SK-N-MC (cell line): ENCODE data around the gene CRB3.
A peak's percentile ranks its signal among the peaks of the same experiment; 100 is the strongest.

Experiments
- EZH2 ChIP-seq: fragments of 200-600 bp; sonication (generic); IDR thresholded peaks from one replicate; pipeline ENCODE4 v1.6.1; 2017; ENCODE audit warnings: antibody characterized with exemption
- POLR2AphosphoS5 ChIP-seq: IDR thresholded peaks from 2 replicates; pipeline ENCODE4 v1.6.1; 2012; ENCODE audit warnings: mild to moderate bottlenecking, low read depth, low read length, borderline replicate concordance

DNA sequence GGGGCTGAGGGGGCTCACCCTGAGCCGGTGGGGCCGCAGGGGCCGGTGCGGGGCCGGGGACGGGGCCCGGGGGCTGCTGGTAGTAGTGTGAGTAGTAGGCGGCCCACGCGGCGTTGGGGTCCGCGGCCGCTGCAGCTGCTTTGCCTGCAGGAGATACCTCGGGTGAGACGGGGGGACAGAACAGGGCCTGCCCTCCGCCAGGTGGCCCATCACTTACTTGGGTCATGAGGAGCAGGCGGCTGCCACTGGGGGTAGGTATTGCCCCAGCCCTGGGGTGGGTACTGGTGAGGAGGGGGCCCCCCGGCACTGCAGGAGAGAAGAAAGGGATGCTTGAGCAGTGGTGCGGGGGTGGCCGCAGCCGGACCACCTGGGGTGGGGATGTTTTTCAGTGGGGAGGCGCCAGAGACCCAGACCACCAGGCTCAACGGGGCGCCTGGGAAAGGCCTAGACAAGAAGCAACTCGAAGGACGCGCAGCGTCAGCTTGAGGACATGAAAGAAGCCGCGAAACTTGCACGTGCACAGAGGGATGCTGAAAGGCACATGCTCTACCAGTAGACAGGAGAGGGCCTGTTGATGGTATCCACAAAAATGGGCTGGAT is 48.4 kb upstream of the CRB3 start:
- TF ChIP-seq EZH2 (no peak), POLR2AphosphoS5 (peak; percentile 10; the same call in 1 of the 2 replicates)
